ENCODE data around the gene CADM1. TPM values are rescaled to one million over a fixed set of nuclear protein-coding genes. Genes with fewer than 3 reads are reported as not detected.

Gene CADM1
- total RNA-seq, 2 experiments from 2014 or later, result 59.7 to 89.7 TPM

- no peaks in the 10 kb centered on the region for H3K9me3 ChIP-seq (ENCODE audit: low read length)
- TF ChIP-seq CTCF (conservative IDR thresholded peaks at IDR 0.05; ENCODE audit: low read length) (no peak), EZH2phosphoT487 (IDR thresholded peaks at IDR 0.05; ENCODE audit: borderline replicate concordance, low read depth, low read length) (no peak)
- 0 out of 2 replicates have a peak, but pooled peaks cover 4% of the 10 kb centered on the region for H4K20me1 ChIP-seq (ENCODE audit: insufficient read depth, low read length)
- H3K9me2 ChIP-seq (ENCODE audit: insufficient read depth, low read length), result no peaks in the 10 kb centered on the region
- no peaks in the 10 kb centered on the region; the same call in 1 of the 2 replicates for H3K36me3 ChIP-seq (ENCODE audit: insufficient read depth, low read length)
- intact Hi-C loops (cut with micrococcal nuclease; ENCODE audit: unreplicated experiment), result no loop called here
- no peak overlapping the region for H2AFZ ChIP-seq (ENCODE audit: low read length)
- no peaks in the 10 kb centered on the region for H3K79me2 ChIP-seq (ENCODE audit: insufficient read depth, low read depth, low read length)
- H3K4me2 ChIP-seq (ENCODE audit: low read length), result no peak overlapping the region
- no peak for DNase-seq (ENCODE audit: low spot score)
- H3K4me3 ChIP-seq (ENCODE audit: low read depth, low read length, poor library complexity, severe bottlenecking), result no peak overlapping the region
- H3K27ac ChIP-seq (ENCODE audit: low read depth, low read length, poor library complexity, severe bottlenecking), result no peak overlapping the region
- no TSS peak for BruUV-seq (replicated peaks)
- ChIA-PET CTCF (ENCODE audit: unreplicated experiment) (interaction anchor here (0.6 kb wide), 2 partner anchors 69 to 580 kb away, joined by 3 to 4 read pairs; no protein-coding TSS in a partner anchor), POLR2A (interaction anchor here (0.9 kb wide), 1 partner anchor 170 kb away, joined by 4 read pairs; no protein-coding TSS in a partner anchor)
- H3K4me1 ChIP-seq (ENCODE audit: insufficient read depth, low read length, poor library complexity, severe bottlenecking), result no peaks in the 10 kb centered on the region
Measured at GRCh38 chr11:115330684-115331482, 173.3 kb downstream of the CADM1 start.

GRCh38 chr11:115326526-115326925 lies 177.7 kb downstream of the CADM1 start:
- POLR2A ChIA-PET, result no interaction called here

More at GRCh38 chr11:115326526-115326925, 177.7 kb downstream of the CADM1 start:
- Histone ChIP-seq H3K4me3 (ENCODE audit: low read depth, low read length, poor library complexity, severe bottlenecking) (no peak overlapping the region), H3K9me2 (ENCODE audit: insufficient read depth, low read length) (no peaks in the 10 kb centered on the region), H3K27ac (ENCODE audit: low read depth, low read length, poor library complexity, severe bottlenecking) (no peak overlapping the region), H3K79me2 (ENCODE audit: insufficient read depth, low read depth, low read length) (no peaks in the 10 kb centered on the region), H4K20me1 (ENCODE audit: insufficient read depth, low read length) (0 out of 2 replicates have a peak, but pooled peaks cover 4% of the 10 kb centered on the region), H3K4me2 (ENCODE audit: low read length) (no peak overlapping the region), H3K9me3 (ENCODE audit: low read length) (no peaks in the 10 kb centered on the region), H3K36me3 (ENCODE audit: insufficient read depth, low read length) (no peaks in the 10 kb centered on the region; the same call in 1 of the 2 replicates), H2AFZ (ENCODE audit: low read length) (no peak overlapping the region), H3K4me1 (ENCODE audit: insufficient read depth, low read length, poor library complexity, severe bottlenecking) (no peaks in the 10 kb centered on the region)
- CTCF ChIA-PET (ENCODE audit: unreplicated experiment), result no interaction called here
- intact Hi-C loops (cut with micrococcal nuclease; ENCODE audit: unreplicated experiment), result loop anchor here (10.0 kb wide), 1 partner anchor 748 kb away; no protein-coding TSS in a partner anchor
- no peak for DNase-seq (ENCODE audit: low spot score)
- BruUV-seq (replicated peaks), result no TSS peak
- TF ChIP-seq CTCF (conservative IDR thresholded peaks at IDR 0.05; ENCODE audit: low read length) (no peak), EZH2phosphoT487 (IDR thresholded peaks at IDR 0.05; ENCODE audit: borderline replicate concordance, low read depth, low read length) (no peak)
